WTC11 (cell line): ENCODE results near the gene SMAP1. TPM values are rescaled to one million over a fixed set of nuclear protein-coding genes. Genes with fewer than 3 reads are reported as not detected.

Experiments used
- ATAC-seq: fragments of 200-7000 bp; cut with Tn5 transposase; 2 replicates; pipeline ENCODE4 v1.10.0; 2021; ENCODE audit warnings: mild to moderate bottlenecking, moderate library complexity
- CTCF ChIA-PET: fragments of 300-600 bp; sonication (Branson Sonifier 250); formaldehyde crosslinking; loops from one replicate; lab custom pipeline; 2021; ENCODE audit warnings: antibody characterized with exemption; lab: Charles Lee
- POLR2A ChIA-PET: fragments of 350-600 bp; sonication (Branson Sonifier 250); formaldehyde crosslinking; loops from one replicate; lab custom pipeline; 2021; ENCODE audit warnings: antibody characterized with exemption; lab: Charles Lee
- DNase-seq: peaks from one replicate; pipeline ENCODE4 v3.0.0; 2021; ENCODE audit warnings: low spot score
- H3K27ac Mint-ChIP-seq: 2 replicates; pipeline ENCODE4 v1.8.0; 2021; ENCODE audit warnings: mixed read lengths
- H3K27me3 Mint-ChIP-seq: 2 replicates; pipeline ENCODE4 v1.8.0; 2021; ENCODE audit warnings: low read depth, mild to moderate bottlenecking, moderate library complexity, mixed read lengths
- H3K36me3 Mint-ChIP-seq: 2 replicates; pipeline ENCODE4 v1.8.0; 2021; ENCODE audit warnings: mixed read lengths
- H3K4me1 Mint-ChIP-seq: 2 replicates; pipeline ENCODE4 v1.8.0; 2022; ENCODE audit warnings: mixed read lengths
- H3K4me3 Mint-ChIP-seq: 2 replicates; pipeline ENCODE4 v1.8.0; 2021; ENCODE audit warnings: mild to moderate bottlenecking, moderate library complexity, mixed read lengths
- H3K9me3 Mint-ChIP-seq: 2 replicates; pipeline ENCODE4 v1.8.0; 2021; ENCODE audit warnings: mixed read lengths
- ATF3 ChIP-seq: sonication (generic); formaldehyde crosslinking; conservative IDR thresholded peaks from 2 replicates; pipeline ENCODE4 v1.8.1; 2022; ENCODE audit warnings: mild to moderate bottlenecking, missing genetic modification reagents
- E2F1 ChIP-seq: sonication (generic); formaldehyde crosslinking; IDR thresholded peaks from 2 replicates; pipeline ENCODE4 v1.8.0; 2022; ENCODE audit warnings: mild to moderate bottlenecking, missing genetic modification reagents
- ETV6 ChIP-seq: sonication (generic); formaldehyde crosslinking; IDR thresholded peaks from 2 replicates; pipeline ENCODE4 v1.8.1; 2022; ENCODE audit warnings: mild to moderate bottlenecking, missing genetic modification reagents
- FOXJ3 ChIP-seq: sonication (generic); formaldehyde crosslinking; IDR thresholded peaks from 2 replicates; pipeline ENCODE4 v1.9.0; 2021; ENCODE audit warnings: missing genetic modification reagents, mild to moderate bottlenecking, borderline replicate concordance
- FOXP1 ChIP-seq: sonication (generic); formaldehyde crosslinking; IDR thresholded peaks from 2 replicates; pipeline ENCODE4 v1.8.0; 2022; ENCODE audit warnings: missing genetic modification reagents, mild to moderate bottlenecking, moderate library complexity, borderline replicate concordance
- GTF2I ChIP-seq: fragments of 250-450 bp; sonication (Bioruptor Pico); conservative IDR thresholded peaks from 2 replicates; pipeline ENCODE4 v1.4.0; 2021; ENCODE audit warnings: mild to moderate bottlenecking
- NFE2L1 ChIP-seq: sonication (generic); formaldehyde crosslinking; IDR thresholded peaks from 2 replicates; pipeline ENCODE4 v1.8.1; 2023; ENCODE audit warnings: missing genetic modification reagents
- NR3C1 ChIP-seq: sonication (generic); formaldehyde crosslinking; conservative IDR thresholded peaks from 2 replicates; pipeline ENCODE4 v1.8.1; 2023; ENCODE audit warnings: low read depth, mild to moderate bottlenecking, missing genetic modification reagents
- SOX15 ChIP-seq: fragments of 250-450 bp; sonication (Bioruptor Pico); IDR thresholded peaks from 2 replicates; pipeline ENCODE4 v1.9.0; 2021; ENCODE audit warnings: mild to moderate bottlenecking
- SP1 ChIP-seq: sonication (generic); formaldehyde crosslinking; conservative IDR thresholded peaks from 2 replicates; pipeline ENCODE4 v1.8.1; 2022; ENCODE audit warnings: missing genetic modification reagents
- ZBTB21 ChIP-seq: sonication (generic); formaldehyde crosslinking; IDR thresholded peaks from 2 replicates; pipeline ENCODE4 v1.8.1; 2023; ENCODE audit warnings: mild to moderate bottlenecking, missing genetic modification reagents, borderline replicate concordance
- ZNF138 ChIP-seq: sonication (generic); formaldehyde crosslinking; conservative IDR thresholded peaks from 2 replicates; pipeline ENCODE4 v1.8.1; 2022; ENCODE audit warnings: mild to moderate bottlenecking, moderate library complexity, missing genetic modification reagents
- ZNF281 ChIP-seq: sonication (generic); formaldehyde crosslinking; IDR thresholded peaks from 2 replicates; pipeline ENCODE4 v1.8.0; 2023; ENCODE audit warnings: mild to moderate bottlenecking, missing genetic modification reagents
- ZNF396 ChIP-seq: fragments of 250-450 bp; sonication (Bioruptor Pico); IDR thresholded peaks from 2 replicates; pipeline ENCODE4 v1.8.0; 2021; ENCODE audit warnings: mild to moderate bottlenecking, moderate library complexity, borderline replicate concordance
- total RNA-seq: library from RNA; stranded (reverse); gene quantifications from 3 replicates; pipeline ENCODE4 v1.2.3, GENCODE V29; 2021
- TF ChIP-seq, protein P1 (sequence below): fragments of 250-450 bp; sonication (Bioruptor Pico); conservative IDR thresholded peaks from 2 replicates; pipeline ENCODE4 v1.9.0; 2021; ENCODE audit warnings: mild to moderate bottlenecking
- TF ChIP-seq, protein P2 (sequence below): fragments of 250-450 bp; sonication (Bioruptor Pico); IDR thresholded peaks from 2 replicates; pipeline ENCODE4 v1.9.0; 2021; ENCODE audit warnings: mild to moderate bottlenecking
- TF ChIP-seq, protein P3 (sequence below): sonication (generic); formaldehyde crosslinking; conservative IDR thresholded peaks from 2 replicates; pipeline ENCODE4 v1.8.1; 2023; ENCODE audit warnings: mild to moderate bottlenecking, low read depth, missing genetic modification reagents, moderate library complexity
- TF ChIP-seq, protein P4 (sequence below): fragments of 250-450 bp; sonication (Bioruptor Pico); IDR thresholded peaks from 2 replicates; pipeline ENCODE4 v1.8.0; 2021; ENCODE audit warnings: mild to moderate bottlenecking

The SMAP1 gene
- total RNA-seq, 1 experiment from 2014 or later = 29.0 TPM

DNA sequence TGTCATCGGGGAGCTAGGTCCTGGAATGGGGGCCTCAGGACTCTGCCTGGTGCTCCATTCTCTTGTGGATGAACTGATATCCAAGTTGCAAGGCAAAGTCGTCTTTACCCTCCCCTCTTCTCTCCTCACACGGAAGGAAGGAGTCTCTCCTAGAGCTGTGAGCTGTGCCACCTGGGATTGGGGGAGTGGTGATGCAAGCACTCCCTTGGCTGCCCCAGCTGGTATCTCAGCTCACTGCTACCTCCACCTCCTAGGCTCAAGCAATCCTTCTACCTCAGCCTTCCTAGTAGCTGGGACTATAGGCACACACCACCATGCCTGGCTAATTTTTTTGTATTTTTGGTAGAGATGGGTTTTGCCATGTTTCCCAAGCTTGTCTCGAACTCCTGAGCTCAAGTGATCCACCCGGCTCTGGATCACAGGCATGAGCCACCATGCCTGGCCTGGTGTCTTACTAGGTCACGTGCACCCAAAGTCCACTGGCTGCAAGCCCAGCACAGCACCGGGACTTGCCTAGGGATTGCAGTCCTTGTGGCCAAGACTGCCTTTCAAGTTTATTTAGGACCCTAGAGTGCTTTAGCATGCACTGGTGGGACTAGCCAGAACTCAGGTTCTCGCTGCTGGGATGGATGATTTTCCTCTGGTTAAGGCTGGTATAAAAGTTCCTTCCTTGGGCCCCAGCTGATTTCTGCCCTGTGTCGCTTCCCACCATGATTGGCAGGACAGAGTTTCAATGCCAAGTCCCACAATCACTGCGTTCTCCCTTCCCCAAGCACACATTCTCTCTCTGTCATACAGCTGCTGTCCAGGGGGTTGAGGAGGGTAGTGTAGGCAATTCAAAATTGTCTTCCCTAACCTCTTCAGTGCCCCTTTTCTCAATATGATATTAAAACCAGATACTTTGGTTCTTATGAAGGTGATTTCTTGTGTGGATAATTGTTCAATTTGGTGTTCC is 33.5 kb downstream of the SMAP1 start:
- POLR2A ChIA-PET = no interaction called here
- TF ChIP-seq, protein P1, sequence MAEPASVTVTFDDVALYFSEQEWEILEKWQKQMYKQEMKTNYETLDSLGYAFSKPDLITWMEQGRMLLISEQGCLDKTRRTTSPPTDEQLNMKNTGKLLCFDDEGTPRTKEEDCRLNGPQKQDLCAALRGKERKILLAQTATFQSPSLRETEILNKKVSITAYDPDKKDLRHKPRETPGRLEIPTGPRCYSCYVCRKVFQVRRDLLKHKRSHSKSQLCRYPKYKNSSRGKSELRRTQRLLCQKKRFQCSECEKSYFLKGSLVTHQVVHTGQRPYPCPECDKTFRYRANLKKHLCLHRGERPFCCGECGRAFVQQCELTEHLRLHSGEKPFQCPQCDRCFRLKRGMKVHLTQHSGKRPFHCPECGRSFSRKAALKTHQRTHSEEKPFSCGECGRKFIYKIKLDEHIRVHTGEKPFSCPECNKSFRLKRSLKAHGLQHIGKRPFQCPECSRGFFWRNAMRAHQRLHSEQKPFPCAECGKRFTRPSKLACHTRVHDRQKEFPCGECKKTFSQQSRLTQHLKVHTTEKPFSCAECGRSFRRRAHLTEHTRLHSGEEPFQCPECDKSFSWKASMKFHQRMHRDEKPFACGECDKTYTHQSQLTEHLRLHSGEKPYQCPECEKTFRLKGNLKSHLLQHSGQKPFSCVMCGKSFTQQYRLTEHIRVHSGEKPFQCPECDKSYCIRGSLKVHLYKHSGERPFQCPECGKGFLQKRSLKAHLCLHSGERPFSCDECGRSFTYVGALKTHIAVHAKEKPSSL (CRISPR knock-in tag) = no peak
- TF ChIP-seq FOXP1 = no peak
- no peak for TF ChIP-seq SOX15 (CRISPR knock-in tag)
- TF ChIP-seq ZNF281 (CRISPR knock-in tag) = no peak
- TF ChIP-seq, protein P2, sequence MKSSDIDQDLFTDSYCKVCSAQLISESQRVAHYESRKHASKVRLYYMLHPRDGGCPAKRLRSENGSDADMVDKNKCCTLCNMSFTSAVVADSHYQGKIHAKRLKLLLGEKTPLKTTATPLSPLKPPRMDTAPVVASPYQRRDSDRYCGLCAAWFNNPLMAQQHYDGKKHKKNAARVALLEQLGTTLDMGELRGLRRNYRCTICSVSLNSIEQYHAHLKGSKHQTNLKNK (CRISPR knock-in tag) = no peak
- Mint-ChIP-seq H3K4me1 (no peaks in the 10 kb centered on the region), H3K27me3 (no peaks in the 10 kb centered on the region; the same call in 1 of the 2 replicates), H3K9me3 (peaks cover 5% of the 10 kb centered on the region; the same call in 1 of the 2 replicates), H3K4me3 (no peak overlapping the region), H3K27ac (no peak overlapping the region), H3K36me3 (peaks cover 6% of the 10 kb centered on the region; the same call in 1 of the 2 replicates)
- no peak for DNase-seq
- no peak for ATAC-seq
- CTCF ChIA-PET = interaction anchor here (1.2 kb wide), 1 partner anchor 255 kb away, joined by 3 read pairs; no protein-coding TSS in a partner anchor

GRCh38 chr6:70705772-70706171 is 38.1 kb downstream of the SMAP1 start:
- peaks cover 8% of the 10 kb centered on the region for H3K4me1 Mint-ChIP-seq
- POLR2A ChIA-PET = no interaction called here
- no peak overlapping the region for H3K4me3 Mint-ChIP-seq
- no peak overlapping the region for H3K27ac Mint-ChIP-seq
- ATAC-seq (no peak), DNase-seq (no peak)
- CTCF ChIA-PET = interaction anchor here (1.6 to 3.0 kb wide), 2 partner anchors 179 to 250 kb away, joined by 9 to 18 read pairs; no protein-coding TSS in a partner anchor
- TF ChIP-seq E2F1 (CRISPR knock-in tag) = no peak
- no peak for TF ChIP-seq GTF2I
- TF ChIP-seq ATF3 = no peak
- no peak for TF ChIP-seq ZBTB21 (CRISPR knock-in tag)
- TF ChIP-seq, protein P3, sequence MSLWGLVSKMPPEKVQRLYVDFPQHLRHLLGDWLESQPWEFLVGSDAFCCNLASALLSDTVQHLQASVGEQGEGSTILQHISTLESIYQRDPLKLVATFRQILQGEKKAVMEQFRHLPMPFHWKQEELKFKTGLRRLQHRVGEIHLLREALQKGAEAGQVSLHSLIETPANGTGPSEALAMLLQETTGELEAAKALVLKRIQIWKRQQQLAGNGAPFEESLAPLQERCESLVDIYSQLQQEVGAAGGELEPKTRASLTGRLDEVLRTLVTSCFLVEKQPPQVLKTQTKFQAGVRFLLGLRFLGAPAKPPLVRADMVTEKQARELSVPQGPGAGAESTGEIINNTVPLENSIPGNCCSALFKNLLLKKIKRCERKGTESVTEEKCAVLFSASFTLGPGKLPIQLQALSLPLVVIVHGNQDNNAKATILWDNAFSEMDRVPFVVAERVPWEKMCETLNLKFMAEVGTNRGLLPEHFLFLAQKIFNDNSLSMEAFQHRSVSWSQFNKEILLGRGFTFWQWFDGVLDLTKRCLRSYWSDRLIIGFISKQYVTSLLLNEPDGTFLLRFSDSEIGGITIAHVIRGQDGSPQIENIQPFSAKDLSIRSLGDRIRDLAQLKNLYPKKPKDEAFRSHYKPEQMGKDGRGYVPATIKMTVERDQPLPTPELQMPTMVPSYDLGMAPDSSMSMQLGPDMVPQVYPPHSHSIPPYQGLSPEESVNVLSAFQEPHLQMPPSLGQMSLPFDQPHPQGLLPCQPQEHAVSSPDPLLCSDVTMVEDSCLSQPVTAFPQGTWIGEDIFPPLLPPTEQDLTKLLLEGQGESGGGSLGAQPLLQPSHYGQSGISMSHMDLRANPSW (CRISPR knock-in tag) = no peak
- TF ChIP-seq ZNF138 (CRISPR knock-in tag) = no peak
- TF ChIP-seq, protein P4, sequence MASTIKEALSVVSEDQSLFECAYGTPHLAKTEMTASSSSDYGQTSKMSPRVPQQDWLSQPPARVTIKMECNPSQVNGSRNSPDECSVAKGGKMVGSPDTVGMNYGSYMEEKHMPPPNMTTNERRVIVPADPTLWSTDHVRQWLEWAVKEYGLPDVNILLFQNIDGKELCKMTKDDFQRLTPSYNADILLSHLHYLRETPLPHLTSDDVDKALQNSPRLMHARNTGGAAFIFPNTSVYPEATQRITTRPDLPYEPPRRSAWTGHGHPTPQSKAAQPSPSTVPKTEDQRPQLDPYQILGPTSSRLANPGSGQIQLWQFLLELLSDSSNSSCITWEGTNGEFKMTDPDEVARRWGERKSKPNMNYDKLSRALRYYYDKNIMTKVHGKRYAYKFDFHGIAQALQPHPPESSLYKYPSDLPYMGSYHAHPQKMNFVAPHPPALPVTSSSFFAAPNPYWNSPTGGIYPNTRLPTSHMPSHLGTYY (CRISPR knock-in tag) = no peak
- no peak for TF ChIP-seq NR3C1
- TF ChIP-seq FOXJ3 = no peak
- TF ChIP-seq ZNF396 (CRISPR knock-in tag) = no peak
- TF ChIP-seq SP1 (CRISPR knock-in tag) = no peak
- no peak for TF ChIP-seq ETV6 (CRISPR knock-in tag)
- TF ChIP-seq NFE2L1 (CRISPR knock-in tag) = no peak
- peaks cover 6% of the 10 kb centered on the region; the same call in 1 of the 2 replicates for H3K36me3 Mint-ChIP-seq
- H3K27me3 Mint-ChIP-seq = no peaks in the 10 kb centered on the region
- H3K9me3 Mint-ChIP-seq = peaks cover 5% of the 10 kb centered on the region; the same call in 1 of the 2 replicates
